CD14-positive monocyte (primary cell): Measurements from ENCODE around the gene STIL. TPM values are rescaled to one million over a fixed set of nuclear protein-coding genes. Genes with fewer than 3 reads are reported as not detected.

Source experiments
- DNase-seq, 3 donors: peaks; one replicate each; pipeline ENCODE4 v3.0.0-alpha.2; 2011 to 2022
- H2AFZ ChIP-seq: 2 replicates; pipeline ENCODE4 v1.6.0; 2012; ENCODE audit warnings: mild to moderate bottlenecking, low read depth, low read length, inconsistent platforms; ENCODE audit not compliant: insufficient read depth, poor library complexity, severe bottlenecking
- H3K27ac ChIP-seq, 2 donors: 1 replicate in 1 of 2; 2 replicates in 1 of 2; pipeline ENCODE4 v1.5.1; 2012 to 2013; ENCODE audit warnings: low read length in 2 of 2, control low read depth in 1 of 2, inconsistent platforms in 1 of 2, low read depth in 1 of 2, mild to moderate bottlenecking in 1 of 2
- H3K27me3 ChIP-seq, 2 donors: one replicate each; pipeline versions ENCODE4 v1.6.0 to v1.6.1; 2011 to 2013; ENCODE audit warnings: low read length in 2 of 2; ENCODE audit not compliant: control insufficient read depth in 2 of 2, insufficient read depth in 2 of 2
- H3K36me3 ChIP-seq, 2 donors: replicated peaks in 1 of 2; 1 replicate in 1 of 2; 2 replicates in 1 of 2; pipeline versions ENCODE4 v1.5.1 to v1.6.1; 2012 to 2013; ENCODE audit warnings: low read length in 2 of 2, control low read depth in 1 of 2, inconsistent platforms in 1 of 2, mild to moderate bottlenecking in 1 of 2; ENCODE audit not compliant: insufficient read depth in 2 of 2, control insufficient read depth in 1 of 2
- H3K4me1 ChIP-seq, 2 donors: 1 replicate in 1 of 2; 2 replicates in 1 of 2; pipeline versions ENCODE4 v1.5.1 to v1.6.1; 2012 to 2013; ENCODE audit warnings: low read length in 2 of 2, control low read depth in 1 of 2, inconsistent platforms in 1 of 2, mild to moderate bottlenecking in 1 of 2, moderate library complexity in 1 of 2; ENCODE audit not compliant: insufficient read depth in 2 of 2, control insufficient read depth in 1 of 2
- H3K4me2 ChIP-seq: replicated peaks from 2 replicates; pipeline ENCODE3; 2012; ENCODE audit warnings: low read length, moderate library complexity, mild to moderate bottlenecking; ENCODE audit not compliant: poor library complexity, severe bottlenecking; ENCODE audit errors: extremely low read depth
- H3K4me3 ChIP-seq, 3 experiments: fragments of 200-600 bp in 1 of 3; sonication (generic) in 1 of 3; replicated peaks in 1 of 3; 1 replicate in 2 of 3; 2 replicates in 1 of 3; pipeline ENCODE4 v1.5.1; 2011 to 2013; ENCODE audit warnings: low read length in 3 of 3, mild to moderate bottlenecking in 3 of 3, control low read depth in 2 of 3, low read depth in 2 of 3, inconsistent platforms in 1 of 3, moderate library complexity in 1 of 3
- H3K79me2 ChIP-seq: 2 replicates; pipeline ENCODE4 v1.6.0; 2012; ENCODE audit warnings: mild to moderate bottlenecking, control low read depth, inconsistent platforms, low read length, moderate library complexity; ENCODE audit not compliant: insufficient read depth
- H3K9ac ChIP-seq: 2 replicates; pipeline ENCODE4 v1.6.0; 2017; ENCODE audit warnings: low read length, mild to moderate bottlenecking; ENCODE audit not compliant: insufficient read depth, poor library complexity, severe bottlenecking
- H3K9me3 ChIP-seq, 2 donors: replicated peaks in 1 of 2; 1 replicate in 1 of 2; 2 replicates in 1 of 2; pipeline versions ENCODE4 v1.5.1 to v1.6.1; 2012 to 2013; ENCODE audit warnings: low read length in 2 of 2, control low read depth in 1 of 2; ENCODE audit not compliant: control insufficient read depth in 1 of 2, insufficient read depth in 1 of 2
- H4K20me1 ChIP-seq: 2 replicates; pipeline ENCODE4 v1.6.0; 2012; ENCODE audit warnings: mild to moderate bottlenecking, low read length, control low read depth, moderate library complexity; ENCODE audit not compliant: insufficient read depth
- H3K27ac Mint-ChIP-seq, 7 donors: one replicate each; pipeline ENCODE4 v1.8.0; 2020; ENCODE audit warnings: mild to moderate bottlenecking in 7 of 7, mixed read lengths in 7 of 7, moderate library complexity in 6 of 7, inconsistent platforms in 2 of 7
- H3K27me3 Mint-ChIP-seq, 3 donors: one replicate each; pipeline ENCODE4 v1.8.0; 2021 to 2022; ENCODE audit warnings: low read depth in 3 of 3, mild to moderate bottlenecking in 3 of 3, mixed read lengths in 3 of 3, moderate library complexity in 3 of 3, inconsistent platforms in 1 of 3
- H3K36me3 Mint-ChIP-seq, 2 donors: one replicate each; pipeline ENCODE4 v1.8.0; 2020; ENCODE audit warnings: mixed read lengths in 2 of 2, inconsistent platforms in 1 of 2, mild to moderate bottlenecking in 1 of 2
- H3K4me1 Mint-ChIP-seq: one replicate; pipeline ENCODE4 v1.8.0; 2020; ENCODE audit warnings: mild to moderate bottlenecking, mixed read lengths
- H3K4me3 Mint-ChIP-seq, 2 donors: one replicate each; pipeline ENCODE4 v1.8.0; 2020; ENCODE audit warnings: mild to moderate bottlenecking in 2 of 2, mixed read lengths in 2 of 2, moderate library complexity in 1 of 2
- H3K9me3 Mint-ChIP-seq, 7 donors: one replicate each; pipeline ENCODE4 v1.8.0; 2020 to 2022; ENCODE audit warnings: mixed read lengths in 7 of 7, mild to moderate bottlenecking in 6 of 7, moderate library complexity in 6 of 7, inconsistent platforms in 2 of 7
- WGBS: methylation state at CpG from one replicate; pipeline ENCODE4 v1.1.5; 2013; ENCODE audit warnings: missing lambda C conversion rate; ENCODE audit not compliant: insufficient coverage; 5-methylcytosine and 5-hydroxymethylcytosine counted together
- intact Hi-C, 2 donors: fragments of 100-400 bp; cut with micrococcal nuclease; formaldehyde crosslinking; loops; one replicate each; pipeline versions ENCODE4 v1.15.0 to v1.15.1; 2023
- polyA plus RNA-seq, 3 donors: library from polyadenylated mRNA; depleted of rRNA in 1 of 3; unstranded in 2 of 3; stranded (reverse) in 1 of 3; fragments of 300-500 nt in 2 of 3; fragments of >200 nt in 1 of 3; fragmentation: Illumina TruSeq in 2 of 3; gene quantifications; 1 replicate in 2 of 3; 2 replicates in 1 of 3; pipeline ENCODE4 v1.2.3, GENCODE V29; 2012 to 2021
- TF ChIP-seq, protein P1 (sequence below): fragments of 200-600 bp; IDR thresholded peaks from one replicate; pipeline ENCODE4 v1.8.0; 2022; ENCODE audit warnings: antibody characterized with exemption, mild to moderate bottlenecking

STIL gene
- polyA plus RNA-seq, 3 donors: 0.16 to 0.31 (median 0.27) TPM

DNA sequence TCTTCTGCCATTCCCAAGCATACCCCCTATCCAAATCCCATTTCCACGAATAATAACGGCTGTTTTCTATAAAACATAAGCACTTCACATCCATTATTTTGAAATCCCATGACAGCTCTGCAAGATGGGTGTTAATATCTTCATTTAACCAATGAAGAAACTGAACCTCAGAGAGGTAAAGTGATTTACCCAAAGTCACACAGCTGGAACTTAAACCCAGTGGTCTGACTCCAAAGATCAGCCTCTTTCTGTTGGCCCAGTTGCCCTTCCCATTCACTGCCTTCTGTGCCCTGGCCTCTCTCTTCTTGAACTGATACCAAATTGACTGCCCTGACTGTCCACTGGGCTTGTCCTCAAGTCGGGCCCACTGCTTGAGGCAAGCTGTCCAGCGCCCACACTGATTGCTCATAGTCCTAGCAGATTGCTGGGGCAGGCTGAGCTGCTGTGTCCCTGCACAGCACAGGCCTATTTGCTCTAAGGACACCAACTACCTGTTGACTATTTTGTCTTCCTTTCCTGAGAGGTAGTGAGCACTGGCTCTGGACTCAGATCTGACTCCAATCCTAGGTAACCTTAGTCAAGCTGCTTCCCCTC lies 101.2 kb downstream of the STIL start:
- Histone ChIP-seq H3K9ac (no peak overlapping the region), H3K36me3 (no peaks in the 10 kb centered on the region), H2AFZ (no peak overlapping the region), H3K4me1 (peaks cover 12 to 15% of the 10 kb centered on the region in 2 donors), H3K27me3 (no peaks in the 10 kb centered on the region), H3K4me3 (no peak overlapping the region), H3K9me3 (no peaks in the 10 kb centered on the region), H3K4me2 (no peak overlapping the region), H3K27ac (no peak overlapping the region), H4K20me1 (no peaks in the 10 kb centered on the region), H3K79me2 (no peaks in the 10 kb centered on the region)
- Mint-ChIP-seq H3K27me3 (peaks cover 0 to 2% (median 1%) of the 10 kb centered on the region in 3 donors), H3K4me3 (no peak overlapping the region), H3K27ac (no peak overlapping the region), H3K36me3 (no peaks in the 10 kb centered on the region), H3K9me3 (no peaks in the 10 kb centered on the region), H3K4me1 (no peaks in the 10 kb centered on the region)
- WGBS: 81% methylated on average over 3 of the region's 4 CpGs
- no peak for DNase-seq
- intact Hi-C loops: no loop called here
- TF ChIP-seq, protein P1, sequence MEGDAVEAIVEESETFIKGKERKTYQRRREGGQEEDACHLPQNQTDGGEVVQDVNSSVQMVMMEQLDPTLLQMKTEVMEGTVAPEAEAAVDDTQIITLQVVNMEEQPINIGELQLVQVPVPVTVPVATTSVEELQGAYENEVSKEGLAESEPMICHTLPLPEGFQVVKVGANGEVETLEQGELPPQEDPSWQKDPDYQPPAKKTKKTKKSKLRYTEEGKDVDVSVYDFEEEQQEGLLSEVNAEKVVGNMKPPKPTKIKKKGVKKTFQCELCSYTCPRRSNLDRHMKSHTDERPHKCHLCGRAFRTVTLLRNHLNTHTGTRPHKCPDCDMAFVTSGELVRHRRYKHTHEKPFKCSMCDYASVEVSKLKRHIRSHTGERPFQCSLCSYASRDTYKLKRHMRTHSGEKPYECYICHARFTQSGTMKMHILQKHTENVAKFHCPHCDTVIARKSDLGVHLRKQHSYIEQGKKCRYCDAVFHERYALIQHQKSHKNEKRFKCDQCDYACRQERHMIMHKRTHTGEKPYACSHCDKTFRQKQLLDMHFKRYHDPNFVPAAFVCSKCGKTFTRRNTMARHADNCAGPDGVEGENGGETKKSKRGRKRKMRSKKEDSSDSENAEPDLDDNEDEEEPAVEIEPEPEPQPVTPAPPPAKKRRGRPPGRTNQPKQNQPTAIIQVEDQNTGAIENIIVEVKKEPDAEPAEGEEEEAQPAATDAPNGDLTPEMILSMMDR: no peak

DNA sequence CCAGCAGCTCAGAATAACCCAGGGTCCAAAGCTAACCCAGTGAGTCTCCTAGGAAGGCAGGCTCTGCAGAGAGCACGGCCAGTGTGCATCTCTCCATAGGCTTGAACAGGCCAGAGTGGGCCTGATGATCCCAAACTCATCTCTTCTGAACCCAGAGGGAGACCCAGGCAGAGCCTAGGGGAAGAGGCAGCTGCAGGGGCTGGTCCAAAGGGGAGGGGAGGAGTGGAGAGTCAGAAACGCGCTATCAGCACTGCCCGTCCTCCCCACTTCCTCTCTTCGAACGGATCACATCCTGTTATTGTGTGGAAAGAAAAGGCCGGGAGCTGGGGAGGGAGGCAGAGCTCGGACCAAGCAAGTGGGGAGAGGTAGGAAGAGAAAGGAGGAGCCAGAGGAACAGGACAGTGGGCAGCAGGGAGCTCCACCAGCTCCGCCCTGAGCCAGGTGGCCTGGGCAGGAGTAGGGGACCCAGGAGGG lies 102.1 kb downstream of the STIL start:
- no peak overlapping the region for H3K27ac ChIP-seq
- H3K4me3 ChIP-seq: no peak overlapping the region

More for the DNA sequence above, 102.1 kb downstream of the STIL start:
- Mint-ChIP-seq H3K27ac (no peak overlapping the region), H3K4me3 (peak overlapping the region in 1 of 2 donors; percentile 72), H3K27me3 (peaks cover 0 to 2% (median 1%) of the 10 kb centered on the region in 3 donors), H3K4me1 (no peaks in the 10 kb centered on the region), H3K36me3 (no peaks in the 10 kb centered on the region), H3K9me3 (no peaks in the 10 kb centered on the region)
- Histone ChIP-seq H3K9me3 (no peaks in the 10 kb centered on the region), H3K79me2 (no peaks in the 10 kb centered on the region), H3K27me3 (no peaks in the 10 kb centered on the region), H4K20me1 (no peaks in the 10 kb centered on the region), H3K4me2 (peak overlapping the region; percentile 22), H3K36me3 (no peaks in the 10 kb centered on the region), H3K4me1 (peaks cover 12 to 15% of the 10 kb centered on the region in 2 donors), H3K9ac (no peak overlapping the region), H2AFZ (peak overlapping the region; percentile 52)
- intact Hi-C loops: no loop called here
- TF ChIP-seq, protein P1: no peak
- 0% methylated on average over 4 of the region's 9 CpGs for WGBS
- DNase-seq: peak in 2 of 3 donors; percentile 18 to 25
